HG02571 (cell line): ENCODE results near the gene EDC3.
"Not testable (repeated sequence)": the region's sequence is repeated elsewhere in the genome, so short reads cannot be mapped to it uniquely, and the experiment has no call there.

Experiments
- ATAC-seq: cut with Tn5 transposase; IDR thresholded peaks from one replicate; pipeline ENCODE4 v1.9.1; 2021; ENCODE audit warnings: mild to moderate bottlenecking, moderate library complexity; ENCODE audit not compliant: unreplicated experiment

EDC3 gene

GRCh38 chr15:74710319-74711094, 14.7 kb upstream of the EDC3 start:
- no peak for ATAC-seq

GRCh38 chr15:74709892-74710291, 14.1 kb upstream of the EDC3 start:
- no peak for ATAC-seq

- ATAC-seq: no peak
These were observed 13.2 kb upstream of the EDC3 start for GRCh38 chr15:74709011-74709410.

- ATAC-seq: no peak
These were observed 984 bp upstream of the EDC3 start for GRCh38 chr15:74696808-74697207.

GRCh38 chr15:74696398-74696729, 540 bp upstream of the EDC3 start:
- no peak for ATAC-seq

- no peak for ATAC-seq
These were observed 3.5 kb downstream of the EDC3 start for GRCh38 chr15:74692327-74692726.

- no peak for ATAC-seq
These were observed 12.1 kb downstream of the EDC3 start for GRCh38 chr15:74683758-74684157.

GRCh38 chr15:74682954-74683353, 12.9 kb downstream of the EDC3 start:
- ATAC-seq: no peak

- no peak for ATAC-seq
These were observed 15.4 kb downstream of the EDC3 start for GRCh38 chr15:74680456-74680855.

GRCh38 chr15:74676801-74677200, 19.0 kb downstream of the EDC3 start:
- ATAC-seq: no peak

GRCh38 chr15:74674161-74674560, 21.7 kb downstream of the EDC3 start:
- no peak for ATAC-seq

- ATAC-seq: no peak
These were observed 26.2 kb downstream of the EDC3 start for GRCh38 chr15:74669627-74670026.

GRCh38 chr15:74667975-74668374, 27.8 kb downstream of the EDC3 start:
- no peak for ATAC-seq

GRCh38 chr15:74664670-74665069, 31.2 kb downstream of the EDC3 start:
- ATAC-seq: no peak

GRCh38 chr15:74664028-74664616, 31.7 kb downstream of the EDC3 start:
- ATAC-seq: no peak

- no peak for ATAC-seq
These were observed 32.4 kb downstream of the EDC3 start for GRCh38 chr15:74663303-74664027.

GRCh38 chr15:74662064-74662860, 33.6 kb downstream of the EDC3 start:
- no peak for ATAC-seq

GRCh38 chr15:74661280-74661679, 34.5 kb downstream of the EDC3 start:
- not testable (repeated sequence) for ATAC-seq

GRCh38 chr15:74657846-74658245, 38.0 kb downstream of the EDC3 start:
- no peak for ATAC-seq

- ATAC-seq: no peak
These were observed 38.8 kb downstream of the EDC3 start for GRCh38 chr15:74656935-74657535.

- no peak for ATAC-seq
These were observed 40.4 kb downstream of the EDC3 start for GRCh38 chr15:74655424-74655823.
